ENCODE results near the gene ITPR2. TPM values are rescaled to one million over a fixed set of nuclear protein-coding genes. Genes with fewer than 3 reads are reported as not detected.

Gene ITPR2
- total RNA-seq, 2 donors from 2014 or later: 14.8 to 74.4 TPM

- TF ChIP-seq CTCF (conservative IDR thresholded peaks at IDR 0.05): no peak
- peaks cover 13% of the 10 kb centered on the region for H3K4me1 Mint-ChIP-seq
- Histone ChIP-seq H3K4me1 (ENCODE audit: control insufficient read depth, insufficient read depth, low read length) (no peaks in the 10 kb centered on the region), H3K9me3 (ENCODE audit: control insufficient read depth, low read length) (no peaks in the 10 kb centered on the region), H3K9ac (ENCODE audit: extremely low read depth, low read length, poor library complexity, severe bottlenecking) (no peak overlapping the region), H3K27me3 (ENCODE audit: control insufficient read depth, insufficient read depth, low read length, poor library complexity, severe bottlenecking) (no peaks in the 10 kb centered on the region), H3K27ac (ENCODE audit: low read depth, low read length) (no peak overlapping the region), H3K4me3 (ENCODE audit: low read length) (no peak overlapping the region), H3K36me3 (ENCODE audit: control insufficient read depth, insufficient read depth, low read length) (no peaks in the 10 kb centered on the region)
- no peaks in the 10 kb centered on the region for H3K27me3 Mint-ChIP-seq (ENCODE audit: insufficient read depth)
- H3K27ac Mint-ChIP-seq: peak overlapping the region; percentile 40
- H3K9me3 Mint-ChIP-seq: no peaks in the 10 kb centered on the region
- H3K4me3 Mint-ChIP-seq: no peak overlapping the region
- 84 to 85% methylated on average over 4 of the region's 4 CpGs for WGBS, 2 experiments (ENCODE audit: insufficient coverage in 1 of 2, insufficient read length in 1 of 2)
- no peak for DNase-seq
- no peaks in the 10 kb centered on the region for H3K36me3 Mint-ChIP-seq (ENCODE audit: low read depth)
Measured at GRCh38 chr12:26369588-26369987, 463.4 kb downstream of the ITPR2 start.

- H3K9ac ChIP-seq (ENCODE audit: extremely low read depth, low read length, poor library complexity, severe bottlenecking): no peak overlapping the region
- DNase-seq: no peak
- no peak overlapping the region for H3K4me3 Mint-ChIP-seq
- no peak overlapping the region for H3K27ac ChIP-seq (ENCODE audit: low read depth, low read length)
- no peak overlapping the region for H3K4me3 ChIP-seq (ENCODE audit: low read length)
- TF ChIP-seq CTCF (conservative IDR thresholded peaks at IDR 0.05): no peak
- no peaks in the 10 kb centered on the region for H3K4me1 ChIP-seq (ENCODE audit: control insufficient read depth, insufficient read depth, low read length)
- WGBS, 2 experiments (ENCODE audit: insufficient coverage in 1 of 2, insufficient read length in 1 of 2): 86% methylated on average over 1 of the region's 1 CpG; no CpG with 5 or more reads in 1 of the 2 experiments
- peaks cover 9% of the 10 kb centered on the region for H3K4me1 Mint-ChIP-seq
- no peaks in the 10 kb centered on the region for H3K27me3 ChIP-seq (ENCODE audit: control insufficient read depth, insufficient read depth, low read length, poor library complexity, severe bottlenecking)
- H3K27me3 Mint-ChIP-seq (ENCODE audit: insufficient read depth): no peaks in the 10 kb centered on the region
- H3K36me3 ChIP-seq (ENCODE audit: control insufficient read depth, insufficient read depth, low read length): no peaks in the 10 kb centered on the region
- no peaks in the 10 kb centered on the region for H3K36me3 Mint-ChIP-seq (ENCODE audit: low read depth)
- no peaks in the 10 kb centered on the region for H3K9me3 Mint-ChIP-seq
- H3K9me3 ChIP-seq (ENCODE audit: control insufficient read depth, low read length): no peaks in the 10 kb centered on the region
- H3K27ac Mint-ChIP-seq: no peak overlapping the region
Measured at GRCh38 chr12:26367991-26368730, 464.8 kb downstream of the ITPR2 start.

GRCh38 chr12:26361964-26362363, 471.0 kb downstream of the ITPR2 start:
- TF ChIP-seq CTCF (conservative IDR thresholded peaks at IDR 0.05): no peak
- no peaks in the 10 kb centered on the region for H3K27me3 Mint-ChIP-seq (ENCODE audit: insufficient read depth)
- no peak overlapping the region for H3K4me3 Mint-ChIP-seq
- Histone ChIP-seq H3K4me1 (ENCODE audit: control insufficient read depth, insufficient read depth, low read length) (no peaks in the 10 kb centered on the region), H3K36me3 (ENCODE audit: control insufficient read depth, insufficient read depth, low read length) (no peaks in the 10 kb centered on the region), H3K27ac (ENCODE audit: low read depth, low read length) (no peak overlapping the region), H3K9me3 (ENCODE audit: control insufficient read depth, low read length) (no peaks in the 10 kb centered on the region), H3K9ac (ENCODE audit: extremely low read depth, low read length, poor library complexity, severe bottlenecking) (no peak overlapping the region), H3K4me3 (ENCODE audit: low read length) (no peak overlapping the region), H3K27me3 (ENCODE audit: control insufficient read depth, insufficient read depth, low read length, poor library complexity, severe bottlenecking) (no peaks in the 10 kb centered on the region)
- no peak overlapping the region for H3K27ac Mint-ChIP-seq
- no peak for DNase-seq
- no peaks in the 10 kb centered on the region for H3K36me3 Mint-ChIP-seq (ENCODE audit: low read depth)
- peaks cover 4% of the 10 kb centered on the region for H3K4me1 Mint-ChIP-seq
- 74 to 90% methylated on average over 1 of the region's 1 CpG for WGBS, 2 experiments (ENCODE audit: insufficient coverage in 1 of 2, insufficient read length in 1 of 2)
- no peaks in the 10 kb centered on the region for H3K9me3 Mint-ChIP-seq

Data from endodermal cell (in vitro differentiated cells).